DND-41 (cell line): ENCODE measurements around the gene CALN1.

ENCODE experiments used
- ATAC-seq: fragments of 200-7000 bp; cut with Tn5 transposase; 3 replicates; pipeline ENCODE4 v1.9.1; 2021; ENCODE audit warnings: low read depth; ENCODE audit not compliant: insufficient read depth
- DNase-seq: peaks from one replicate; pipeline ENCODE4 v3.0.0-alpha.2; 2020
- H2AFZ ChIP-seq: 2 replicates; pipeline ENCODE4 v1.6.0; 2012; ENCODE audit warnings: low read depth, low read length
- H3K27ac ChIP-seq: 2 replicates; pipeline ENCODE4 v1.5.1; 2012; ENCODE audit warnings: low read length, inconsistent platforms
- H3K27me3 ChIP-seq: fragments of 200-600 bp; sonication (generic); 2 replicates; pipeline ENCODE4 v1.6.0; 2012; ENCODE audit warnings: low read length, mild to moderate bottlenecking, inconsistent platforms; ENCODE audit not compliant: insufficient read depth, poor library complexity
- H3K36me3 ChIP-seq: 2 replicates; pipeline ENCODE4 v1.5.1; 2012; ENCODE audit warnings: low read length, inconsistent platforms; ENCODE audit not compliant: insufficient read depth
- H3K4me1 ChIP-seq: 2 replicates; pipeline ENCODE4 v1.5.1; 2012; ENCODE audit warnings: mild to moderate bottlenecking, low read length; ENCODE audit not compliant: insufficient read depth
- H3K4me2 ChIP-seq: 2 replicates; pipeline ENCODE4 v1.6.0; 2012; ENCODE audit warnings: mild to moderate bottlenecking, moderate library complexity, low read length, inconsistent platforms; ENCODE audit not compliant: insufficient read depth
- H3K4me3 ChIP-seq, 2 experiments: fragments of 200-600 bp in 1 of 2; shearing (Covaris generic) in 1 of 2; 2 replicates each; pipeline ENCODE4 v1.5.1; 2012 to 2016; ENCODE audit warnings: inconsistent platforms in 2 of 2, low read length in 2 of 2, mild to moderate bottlenecking in 2 of 2, low read depth in 1 of 2, moderate library complexity in 1 of 2
- H3K79me2 ChIP-seq: 2 replicates; pipeline ENCODE4 v1.6.0; 2012; ENCODE audit warnings: low read length, inconsistent platforms; ENCODE audit not compliant: insufficient read depth
- H3K9ac ChIP-seq: 2 replicates; pipeline ENCODE4 v1.6.0; 2012; ENCODE audit warnings: low read depth, mild to moderate bottlenecking, inconsistent platforms, low read length, moderate library complexity
- H3K9me3 ChIP-seq: 2 replicates; pipeline ENCODE4 v1.5.1; 2012; ENCODE audit warnings: low read length, moderate library complexity, mild to moderate bottlenecking, inconsistent platforms; ENCODE audit not compliant: insufficient read depth, severe bottlenecking
- H4K20me1 ChIP-seq: 2 replicates; pipeline ENCODE4 v1.6.0; 2012; ENCODE audit warnings: low read length; ENCODE audit not compliant: insufficient read depth
- CTCF ChIP-seq: IDR thresholded peaks from 2 replicates; pipeline ENCODE4 v1.5.1; 2012; ENCODE audit warnings: borderline replicate concordance, low read length, moderate library complexity, mild to moderate bottlenecking; ENCODE audit not compliant: poor library complexity, severe bottlenecking; ENCODE audit errors: extremely low read depth
- EZH2 ChIP-seq: IDR thresholded peaks from 3 replicates; pipeline ENCODE4 v1.6.1; 2012; ENCODE audit warnings: borderline replicate concordance, low read depth, mild to moderate bottlenecking, moderate library complexity, low read length, inconsistent platforms; ENCODE audit not compliant: severe bottlenecking

The CALN1 gene

GRCh38 chr7:71842786-71843185 is 569.4 kb downstream of the CALN1 start:
- peak overlapping the region; percentile 91 for H3K27ac ChIP-seq
- H3K4me3 ChIP-seq: no peak overlapping the region
- H3K36me3 ChIP-seq: no peaks in the 10 kb centered on the region
- H3K9ac ChIP-seq: 0 out of 2 replicates have a peak overlapping the region, but pooled peaks have one; percentile 45
- no peaks in the 10 kb centered on the region for H3K27me3 ChIP-seq
- H3K9me3 ChIP-seq: peaks cover 1% of the 10 kb centered on the region
- ATAC-seq: no peak
- DNase-seq: no peak
- no peak overlapping the region; the same call in 1 of the 2 replicates for H3K4me2 ChIP-seq
- no peaks in the 10 kb centered on the region for H3K79me2 ChIP-seq
- peaks cover 32% of the 10 kb centered on the region for H3K4me1 ChIP-seq
- peak overlapping the region; percentile 78; the same call in 1 of the 2 replicates for H2AFZ ChIP-seq
- no peak for TF ChIP-seq EZH2
- no peak for TF ChIP-seq CTCF
- no peaks in the 10 kb centered on the region for H4K20me1 ChIP-seq

GRCh38 chr7:71842381-71842780 is 569.8 kb downstream of the CALN1 start:
- H3K4me3 ChIP-seq: no peak overlapping the region
- TF ChIP-seq CTCF (no peak), EZH2 (no peak)
- no peaks in the 10 kb centered on the region for H3K36me3 ChIP-seq
- H3K4me1 ChIP-seq: peaks cover 32% of the 10 kb centered on the region
- no peaks in the 10 kb centered on the region for H3K9me3 ChIP-seq
- H3K4me2 ChIP-seq: no peak overlapping the region
- H3K27ac ChIP-seq: peak overlapping the region; percentile 91; the same call in 1 of the 2 replicates
- H3K9ac ChIP-seq: no peak overlapping the region
- no peak overlapping the region for H2AFZ ChIP-seq
- ATAC-seq: no peak
- no peaks in the 10 kb centered on the region for H4K20me1 ChIP-seq
- no peak for DNase-seq
- H3K27me3 ChIP-seq: no peaks in the 10 kb centered on the region
- H3K79me2 ChIP-seq: no peaks in the 10 kb centered on the region

GRCh38 chr7:71835056-71835455 is 577.1 kb downstream of the CALN1 start:
- no peak overlapping the region for H2AFZ ChIP-seq
- TF ChIP-seq EZH2: no peak
- no peak for TF ChIP-seq CTCF
- H3K4me3 ChIP-seq: no peak overlapping the region
- no peaks in the 10 kb centered on the region for H4K20me1 ChIP-seq
- no peaks in the 10 kb centered on the region for H3K27me3 ChIP-seq
- no peaks in the 10 kb centered on the region for H3K79me2 ChIP-seq
- no peaks in the 10 kb centered on the region for H3K9me3 ChIP-seq
- no peak for DNase-seq
- no peaks in the 10 kb centered on the region for H3K36me3 ChIP-seq
- H3K4me1 ChIP-seq: no peaks in the 10 kb centered on the region
- ATAC-seq: no peak
- no peak overlapping the region for H3K4me2 ChIP-seq
- no peak overlapping the region for H3K27ac ChIP-seq
- no peak overlapping the region for H3K9ac ChIP-seq

- H3K9ac ChIP-seq: no peak overlapping the region
- H3K36me3 ChIP-seq: no peaks in the 10 kb centered on the region
- H3K4me2 ChIP-seq: no peak overlapping the region
- no peaks in the 10 kb centered on the region for H3K27me3 ChIP-seq
- TF ChIP-seq EZH2 (no peak), CTCF (no peak)
- DNase-seq (no peak), ATAC-seq (no peak)
- H2AFZ ChIP-seq: no peak overlapping the region
- H3K79me2 ChIP-seq: no peaks in the 10 kb centered on the region
- no peak overlapping the region for H3K4me3 ChIP-seq
- peaks cover 2% of the 10 kb centered on the region for H3K9me3 ChIP-seq
- H3K27ac ChIP-seq: no peak overlapping the region
- H4K20me1 ChIP-seq: no peaks in the 10 kb centered on the region
- H3K4me1 ChIP-seq: peaks cover 4% of the 10 kb centered on the region; the same call in 1 of the 2 replicates
Measured at GRCh38 chr7:71829515-71829914, 582.6 kb downstream of the CALN1 start.
